ENCODE data around the gene DROSHA.
A peak's percentile ranks its signal among the peaks of the same experiment; 100 is the strongest.
"Not testable (repeated sequence)": the region's sequence is repeated elsewhere in the genome, so short reads cannot be mapped to it uniquely, and the experiment has no call there.

The DROSHA gene

GRCh38 chr5:31401691-31402090 lies 130.2 kb downstream of the DROSHA start:
- no peak for TF ChIP-seq CTCF (conservative IDR thresholded peaks at IDR 0.05; ENCODE audit: low read depth, low read length)
- no peak overlapping the region for H3K4me3 ChIP-seq (ENCODE audit: low read length)
- DNase-seq (ENCODE audit: low read depth): no peak

- TF ChIP-seq CTCF (conservative IDR thresholded peaks at IDR 0.05; ENCODE audit: low read depth, low read length): peak; percentile 12
- no peak overlapping the region for H3K4me3 ChIP-seq (ENCODE audit: low read length)
- DNase-seq (ENCODE audit: low read depth): no peak
These were observed 133.9 kb downstream of the DROSHA start for GRCh38 chr5:31397926-31398557.

- DNase-seq (ENCODE audit: low read depth): no peak
- TF ChIP-seq CTCF (conservative IDR thresholded peaks at IDR 0.05; ENCODE audit: low read depth, low read length): no peak
- no peak overlapping the region for H3K4me3 ChIP-seq (ENCODE audit: low read length)
These were observed 135.1 kb downstream of the DROSHA start for GRCh38 chr5:31396611-31397295.

GRCh38 chr5:31395450-31396045 lies 136.3 kb downstream of the DROSHA start:
- H3K4me3 ChIP-seq (ENCODE audit: low read length); DNase-seq (ENCODE audit: low read depth): not testable (repeated sequence)

GRCh38 chr5:31393126-31393525 lies 138.8 kb downstream of the DROSHA start:
- H3K4me3 ChIP-seq (ENCODE audit: low read length): no peak overlapping the region
- no peak for TF ChIP-seq CTCF (conservative IDR thresholded peaks at IDR 0.05; ENCODE audit: low read depth, low read length)
- no peak for DNase-seq (ENCODE audit: low read depth)

- DNase-seq (ENCODE audit: low read depth): no peak
- no peak for TF ChIP-seq CTCF (conservative IDR thresholded peaks at IDR 0.05; ENCODE audit: low read depth, low read length)
These were observed 139.8 kb downstream of the DROSHA start for GRCh38 chr5:31392061-31392460.

GRCh38 chr5:31390256-31390655 lies 141.6 kb downstream of the DROSHA start:
- no peak for TF ChIP-seq CTCF (conservative IDR thresholded peaks at IDR 0.05; ENCODE audit: low read depth, low read length)
- no peak overlapping the region for H3K4me3 ChIP-seq (ENCODE audit: low read length)
- DNase-seq (ENCODE audit: low read depth): no peak

More at GRCh38 chr5:31392061-31392460, 139.8 kb downstream of the DROSHA start:
- no peak overlapping the region for H3K4me3 ChIP-seq (ENCODE audit: low read length)

All from retinal pigment epithelial cell (primary cell).